ENCODE measurements around the gene C14orf39.
A peak's percentile ranks its signal among the peaks of the same experiment; 100 is the strongest.

C14orf39 gene

DNA sequence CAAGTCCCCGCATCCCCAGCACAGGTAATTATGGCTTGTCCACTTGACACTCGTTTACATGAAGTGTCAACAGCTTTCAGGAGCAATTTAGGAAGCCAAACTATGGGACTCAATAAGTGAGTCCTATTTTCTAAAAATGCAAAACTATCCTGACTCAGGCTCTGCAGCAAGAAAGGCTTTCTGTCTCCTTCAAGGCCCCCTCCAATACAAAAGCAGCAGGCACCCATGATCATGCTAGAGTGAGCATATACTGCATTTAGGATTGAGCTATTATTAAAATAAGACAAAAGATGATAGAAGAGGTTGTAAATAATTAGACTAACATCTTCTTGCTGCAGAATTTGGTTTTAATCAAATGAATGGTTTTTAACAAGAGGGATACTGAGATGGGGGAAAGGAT lies 26.3 kb upstream of the C14orf39 start:
- TF ChIP-seq, protein P1, sequence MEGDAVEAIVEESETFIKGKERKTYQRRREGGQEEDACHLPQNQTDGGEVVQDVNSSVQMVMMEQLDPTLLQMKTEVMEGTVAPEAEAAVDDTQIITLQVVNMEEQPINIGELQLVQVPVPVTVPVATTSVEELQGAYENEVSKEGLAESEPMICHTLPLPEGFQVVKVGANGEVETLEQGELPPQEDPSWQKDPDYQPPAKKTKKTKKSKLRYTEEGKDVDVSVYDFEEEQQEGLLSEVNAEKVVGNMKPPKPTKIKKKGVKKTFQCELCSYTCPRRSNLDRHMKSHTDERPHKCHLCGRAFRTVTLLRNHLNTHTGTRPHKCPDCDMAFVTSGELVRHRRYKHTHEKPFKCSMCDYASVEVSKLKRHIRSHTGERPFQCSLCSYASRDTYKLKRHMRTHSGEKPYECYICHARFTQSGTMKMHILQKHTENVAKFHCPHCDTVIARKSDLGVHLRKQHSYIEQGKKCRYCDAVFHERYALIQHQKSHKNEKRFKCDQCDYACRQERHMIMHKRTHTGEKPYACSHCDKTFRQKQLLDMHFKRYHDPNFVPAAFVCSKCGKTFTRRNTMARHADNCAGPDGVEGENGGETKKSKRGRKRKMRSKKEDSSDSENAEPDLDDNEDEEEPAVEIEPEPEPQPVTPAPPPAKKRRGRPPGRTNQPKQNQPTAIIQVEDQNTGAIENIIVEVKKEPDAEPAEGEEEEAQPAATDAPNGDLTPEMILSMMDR (conservative IDR thresholded peaks at IDR 0.05) = no peak
- no peak overlapping the region for H3K27ac ChIP-seq

DNA sequence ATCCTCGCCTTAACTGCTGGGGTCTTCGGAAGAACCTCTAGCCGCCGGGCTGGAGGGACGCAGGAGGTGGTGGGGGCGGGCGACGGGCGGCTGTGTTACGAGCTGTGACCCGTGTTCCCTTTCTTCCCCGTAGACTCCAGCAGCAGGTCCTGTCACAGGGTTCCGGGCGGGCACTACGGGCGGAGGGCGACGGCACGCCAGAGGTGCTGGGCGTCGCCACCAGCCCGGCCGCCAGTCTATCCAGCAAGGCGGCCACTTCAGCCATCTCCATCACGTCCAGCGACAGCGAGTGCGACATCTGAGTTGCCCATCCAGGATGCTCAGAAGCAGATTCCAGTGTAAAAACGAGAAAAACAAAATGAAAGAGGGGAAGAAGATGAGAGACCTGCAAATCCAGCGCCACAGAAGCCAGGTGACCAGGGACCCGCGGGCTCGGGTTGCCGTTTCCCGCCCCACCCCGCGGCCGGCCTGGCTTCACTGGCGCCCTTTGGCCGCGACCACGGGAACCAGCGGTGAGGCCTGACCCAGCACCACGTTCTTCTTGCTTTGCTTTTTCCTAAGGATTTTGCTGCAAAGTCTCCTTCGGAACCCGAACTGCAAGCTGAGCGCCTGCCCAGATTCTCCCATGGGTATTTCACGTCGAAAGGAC lies 25.2 kb upstream of the C14orf39 start:
- H3K27ac ChIP-seq = no peak overlapping the region
- TF ChIP-seq, protein P1 (conservative IDR thresholded peaks at IDR 0.05) = no peak

GRCh38 chr14:60510254-60510950 lies 24.5 kb upstream of the C14orf39 start:
- TF ChIP-seq, protein P1 (conservative IDR thresholded peaks at IDR 0.05) = no peak

GRCh38 chr14:60509438-60510253 lies 23.8 kb upstream of the C14orf39 start:
- H3K27ac ChIP-seq = peak overlapping the region; percentile 46; the same call in 1 of the 2 replicates
- TF ChIP-seq, protein P1 (conservative IDR thresholded peaks at IDR 0.05) = no peak

More at GRCh38 chr14:60510254-60510950, 24.5 kb upstream of the C14orf39 start:
- H3K27ac ChIP-seq = no peak overlapping the region

- TF ChIP-seq, protein P1 (conservative IDR thresholded peaks at IDR 0.05) = 0 out of 2 replicates have a peak, but pooled peaks have one; percentile 18
Measured at GRCh38 chr14:60508707-60509437, 23.0 kb upstream of the C14orf39 start, which contains the start of gene SIX6. TSS of gene SIX6 (plus strand) at chr14:60509146. CDS start at chr14:60509399, 253 bp downstream.

GRCh38 chr14:60508363-60508706 lies 22.5 kb upstream of the C14orf39 start:
- H3K27ac ChIP-seq = peak overlapping the region; percentile 46; the same call in 1 of the 2 replicates
- TF ChIP-seq, protein P1 (conservative IDR thresholded peaks at IDR 0.05) = no peak

More at GRCh38 chr14:60508707-60509437, 23.0 kb upstream of the C14orf39 start, which contains the start of gene SIX6:
- peak within 1 kb of the TSS; percentile 46; the same call in 1 of the 2 replicates for H3K27ac ChIP-seq

Measured in VCaP (cell line).